MG63 (cell line): ENCODE results near the gene IGSF8. TPM values are rescaled to one million over a fixed set of nuclear protein-coding genes. Genes with fewer than 3 reads are reported as not detected.
"Not testable (repeated sequence)": the region's sequence is repeated elsewhere in the genome, so short reads cannot be mapped to it uniquely, and the experiment has no call there.

Experiments
- DNase-seq: peaks from one replicate; pipeline ENCODE4 v3.0.0-alpha.2; 2020
- H3K27me3 ChIP-seq: fragments of 250-450 bp; sonication (Bioruptor Pico); 2 replicates; pipeline ENCODE4 v1.5.1; 2020; ENCODE audit warnings: mild to moderate bottlenecking, moderate library complexity
- H3K36me3 ChIP-seq: fragments of 250-450 bp; sonication (Bioruptor Pico); 2 replicates; pipeline ENCODE4 v1.5.1; 2020; ENCODE audit warnings: mild to moderate bottlenecking, moderate library complexity
- H3K4me3 ChIP-seq: fragments of 250-450 bp; sonication (Bioruptor Pico); 2 replicates; pipeline ENCODE4 v1.5.1; 2020; ENCODE audit warnings: mild to moderate bottlenecking, moderate library complexity
- H3K9me3 ChIP-seq: fragments of 250-450 bp; sonication (Bioruptor Pico); 2 replicates; pipeline ENCODE4 v1.5.1; 2020; ENCODE audit warnings: mild to moderate bottlenecking, moderate library complexity
- total RNA-seq: library from RNA; depleted of rRNA; stranded (reverse); fragments of >200 nt; shearing (Covaris generic); gene quantifications from 2 replicates; pipeline ENCODE4 v1.2.3, GENCODE V29; 2014; ENCODE audit warnings: low replicate concordance

IGSF8 gene
- total RNA-seq, 1 experiment from 2014 or later = 20.2 TPM

DNA sequence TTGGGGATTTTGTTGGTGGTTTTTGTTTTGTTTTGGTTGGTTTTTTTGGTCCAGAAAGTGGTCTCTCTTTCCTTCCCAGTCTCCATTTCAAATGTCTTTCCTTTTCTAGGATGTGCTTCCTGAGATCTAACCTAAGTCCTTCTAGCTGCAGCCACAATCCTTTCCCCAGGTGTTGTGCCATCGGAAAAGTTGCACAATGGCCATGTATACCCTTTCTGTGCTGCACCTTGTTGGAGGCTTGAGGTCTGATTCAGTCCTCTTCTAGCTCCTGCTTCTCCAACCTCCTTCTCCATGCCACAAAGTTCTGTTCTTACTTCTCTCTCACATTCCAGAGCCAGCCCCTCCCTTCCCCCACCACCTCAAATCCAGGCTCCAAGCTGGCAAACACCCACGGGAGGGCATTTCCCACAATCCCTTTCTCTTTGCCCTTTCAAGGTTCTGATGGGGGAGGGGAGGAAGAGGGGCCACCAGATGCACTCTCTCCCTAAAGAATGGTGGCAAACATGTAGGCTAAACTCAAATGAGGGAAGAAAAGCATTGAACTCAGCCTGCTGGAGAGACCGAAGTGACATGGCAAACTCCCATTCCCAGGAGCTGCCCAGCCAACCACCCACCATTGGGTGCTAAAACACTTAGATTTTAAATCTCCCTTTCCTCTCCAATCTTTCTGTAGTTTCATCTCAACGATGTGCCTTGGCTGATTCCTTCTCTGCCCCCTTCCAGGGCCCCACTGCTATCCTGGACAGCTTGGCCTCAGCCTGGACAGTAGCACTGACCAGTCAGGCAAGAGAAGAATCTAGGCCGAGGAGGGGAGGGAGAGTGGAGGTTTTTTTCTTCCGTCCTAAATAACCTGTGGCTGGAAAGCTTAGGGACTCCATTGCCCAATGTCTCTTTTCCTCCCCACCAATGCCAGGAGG lies 31.3 kb downstream of the IGSF8 start:
- Histone ChIP-seq H3K4me3 (no peak overlapping the region), H3K36me3 (no peaks in the 10 kb centered on the region), H3K27me3 (peaks cover 4% of the 10 kb centered on the region), H3K9me3 (no peaks in the 10 kb centered on the region)
- no peak for DNase-seq

DNA sequence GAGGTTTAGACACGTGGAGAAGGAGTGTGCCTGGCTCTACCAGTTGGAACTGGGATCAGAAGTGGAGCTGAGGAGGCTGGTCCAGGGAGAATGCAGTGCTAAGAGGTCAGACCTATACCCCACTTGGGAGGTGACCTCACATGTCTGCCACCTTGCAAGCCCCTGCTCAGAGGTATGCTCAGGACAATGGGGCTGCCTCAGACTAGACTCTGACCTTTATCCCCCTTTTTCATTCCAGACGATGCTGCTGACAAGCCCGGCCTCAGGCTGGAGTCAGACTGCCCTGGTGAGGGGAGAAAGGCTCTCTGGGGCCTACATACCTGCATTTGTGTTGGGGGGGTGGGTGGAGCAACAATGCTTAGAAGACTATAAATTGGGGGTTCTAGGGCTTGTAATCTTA lies 33.7 kb downstream of the IGSF8 start:
- DNase-seq = no peak
- no peaks in the 10 kb centered on the region for H3K9me3 ChIP-seq
- no peak overlapping the region for H3K4me3 ChIP-seq
- H3K36me3 ChIP-seq = no peaks in the 10 kb centered on the region
- peaks cover 5% of the 10 kb centered on the region for H3K27me3 ChIP-seq

DNA sequence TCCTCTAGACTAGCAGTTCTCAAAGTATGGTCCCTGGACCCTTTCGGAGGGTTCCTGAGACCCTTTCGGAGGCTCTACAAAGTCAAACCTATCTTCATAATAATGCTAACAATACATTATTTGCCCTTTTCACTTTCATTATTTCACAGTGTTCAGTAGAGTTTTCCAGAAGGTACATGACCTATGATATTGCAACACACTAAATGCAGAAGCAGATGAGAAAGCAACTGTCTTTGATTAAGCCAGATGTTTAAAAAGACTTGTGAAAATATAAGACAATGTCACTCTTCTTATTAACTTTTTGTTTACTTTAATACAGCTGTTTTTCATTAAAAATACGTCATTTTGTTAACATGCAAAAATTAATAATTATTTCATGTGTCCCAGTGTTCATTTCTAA lies 34.3 kb downstream of the IGSF8 start:
- DNase-seq = no peak
- H3K27me3 ChIP-seq = peaks cover 4% of the 10 kb centered on the region; the same call in 1 of the 2 replicates
- H3K9me3 ChIP-seq = no peaks in the 10 kb centered on the region
- no peaks in the 10 kb centered on the region for H3K36me3 ChIP-seq
- no peak overlapping the region for H3K4me3 ChIP-seq

DNA sequence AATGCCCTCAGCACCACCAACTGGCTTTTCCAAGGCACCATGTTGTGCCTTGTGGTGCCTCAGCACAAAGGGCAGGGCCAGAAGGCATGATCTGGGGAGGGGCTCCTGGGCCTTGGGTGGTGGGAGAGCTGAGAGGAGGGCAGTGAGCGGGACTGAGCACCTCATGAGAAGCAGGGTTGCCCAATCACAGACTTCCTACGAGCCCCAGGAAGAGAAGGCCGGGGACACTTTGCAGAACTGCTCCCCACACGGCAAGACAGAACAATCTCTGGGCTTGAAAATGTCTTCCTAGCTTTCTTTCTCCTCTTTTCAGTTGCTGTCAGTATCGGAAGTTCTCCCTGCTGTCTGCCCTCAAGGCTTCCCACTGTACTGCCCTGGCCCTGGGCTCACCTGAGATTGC lies 35.2 kb downstream of the IGSF8 start:
- DNase-seq = no peak
- H3K36me3 ChIP-seq = no peaks in the 10 kb centered on the region
- no peak overlapping the region for H3K4me3 ChIP-seq
- H3K9me3 ChIP-seq = no peaks in the 10 kb centered on the region
- H3K27me3 ChIP-seq = peaks cover 4% of the 10 kb centered on the region; the same call in 1 of the 2 replicates

DNA sequence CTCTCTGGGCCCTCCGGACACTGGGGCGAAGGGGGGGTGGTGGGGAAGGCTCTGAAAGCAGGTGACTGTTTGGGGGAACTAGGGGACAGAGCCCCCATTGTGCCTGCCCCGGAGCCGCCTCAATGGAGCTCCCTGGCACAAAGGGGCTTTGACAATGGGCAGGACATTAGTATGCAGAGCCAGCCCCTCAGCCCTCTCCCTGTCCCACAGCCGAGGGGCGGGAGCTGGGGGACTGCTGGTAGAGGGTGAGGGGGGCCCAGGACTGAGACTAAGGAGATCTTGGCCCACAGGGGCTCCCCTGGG lies 36.2 kb downstream of the IGSF8 start:
- Histone ChIP-seq H3K4me3 (no peak overlapping the region), H3K9me3 (no peaks in the 10 kb centered on the region), H3K27me3 (peaks cover 8% of the 10 kb centered on the region; the same call in 1 of the 2 replicates), H3K36me3 (no peaks in the 10 kb centered on the region)
- no peak for DNase-seq

DNA sequence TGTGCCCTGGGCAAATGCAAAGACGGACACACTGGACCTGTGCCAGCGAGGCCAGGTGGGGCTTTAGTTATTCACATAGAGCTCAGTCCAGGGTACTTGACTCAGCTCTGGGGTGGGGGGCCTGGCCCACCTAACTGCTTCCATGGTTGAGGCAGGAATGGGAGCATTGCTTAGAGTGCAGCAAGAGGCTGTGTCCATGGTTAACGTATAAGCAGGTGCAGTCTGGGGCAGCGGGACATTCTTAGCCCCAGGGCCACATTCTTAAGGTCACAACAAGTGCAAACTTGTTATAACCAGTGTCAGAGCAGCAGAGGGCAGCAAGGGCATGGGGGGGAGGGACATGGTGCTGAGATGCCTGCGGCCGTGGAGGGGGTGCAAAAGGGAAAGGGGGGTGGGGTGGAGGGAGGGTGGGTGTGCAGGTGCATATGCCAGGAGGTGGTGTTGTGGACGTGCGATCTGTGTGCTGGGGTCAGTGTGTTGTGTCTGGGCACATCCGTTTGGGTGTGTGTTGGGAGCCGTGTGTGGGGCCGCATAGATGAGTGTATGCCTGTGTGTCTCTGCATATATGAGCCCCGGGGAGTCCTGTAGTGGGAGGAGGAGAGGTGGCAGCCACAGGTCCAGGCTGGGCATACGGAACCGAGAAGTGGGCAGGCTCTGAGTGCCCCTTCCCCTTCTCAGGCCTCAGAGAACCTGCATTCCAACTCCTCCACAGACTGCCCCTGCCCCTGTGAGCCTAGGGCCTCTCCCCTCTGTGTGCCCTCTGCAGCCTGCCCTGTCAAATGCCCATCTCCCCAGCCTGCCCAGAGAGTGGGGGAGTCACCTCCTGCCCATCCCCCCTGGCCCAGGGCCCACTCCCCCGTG lies 36.8 kb downstream of the IGSF8 start:
- peaks cover 10% of the 10 kb centered on the region; the same call in 1 of the 2 replicates for H3K27me3 ChIP-seq
- no peak for DNase-seq
- H3K36me3 ChIP-seq = no peaks in the 10 kb centered on the region

DNA sequence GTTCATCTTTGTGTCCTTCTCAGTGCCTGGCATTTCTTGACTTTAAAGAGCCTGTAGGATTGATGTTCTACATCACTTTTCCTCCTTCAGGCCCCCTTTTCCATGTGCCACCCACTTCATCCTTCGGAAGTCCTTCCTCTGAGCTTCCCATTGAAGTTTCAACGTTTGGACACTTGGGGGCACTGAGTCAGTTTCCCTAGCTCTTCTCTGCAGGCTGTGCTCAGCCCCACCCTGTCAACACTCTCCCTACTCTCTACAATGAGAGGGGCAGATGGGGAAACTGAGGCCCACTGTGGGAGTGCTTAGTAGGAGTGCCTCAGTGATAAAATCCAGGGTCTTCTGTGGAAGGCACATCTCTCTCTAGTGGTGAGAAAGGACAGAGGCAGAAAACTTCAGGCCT lies 40.3 kb downstream of the IGSF8 start:
- no peak overlapping the region for H3K4me3 ChIP-seq
- H3K9me3 ChIP-seq = no peaks in the 10 kb centered on the region
- DNase-seq = no peak
- H3K27me3 ChIP-seq = peaks cover 23% of the 10 kb centered on the region
- no peaks in the 10 kb centered on the region for H3K36me3 ChIP-seq

More for the DNA sequence above, 36.8 kb downstream of the IGSF8 start:
- H3K9me3 ChIP-seq = no peaks in the 10 kb centered on the region
- no peak overlapping the region for H3K4me3 ChIP-seq

DNA sequence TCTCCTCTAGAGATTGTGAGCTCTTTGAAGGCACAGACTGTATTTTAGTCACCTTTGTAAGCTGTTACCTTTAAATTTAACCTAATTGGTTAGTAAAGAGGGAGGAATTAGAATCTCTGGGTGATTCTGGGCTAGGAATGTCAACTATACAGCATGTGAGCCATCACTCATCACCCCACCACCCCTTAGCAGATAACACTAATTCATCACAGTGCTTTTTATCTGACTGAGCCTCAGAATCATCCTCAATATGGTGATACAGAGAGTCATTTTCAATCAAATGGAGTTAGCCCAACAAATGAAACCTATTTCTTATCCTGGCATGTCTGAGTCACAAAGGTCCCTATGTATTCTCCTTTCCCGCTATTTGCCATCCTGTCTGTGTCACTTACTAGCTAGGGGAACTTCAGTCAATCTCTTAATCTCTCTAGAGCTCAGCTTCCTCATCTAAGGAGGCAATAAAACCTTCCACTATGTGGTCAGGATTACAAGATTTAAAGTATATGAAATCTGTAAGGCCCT lies 41.7 kb downstream of the IGSF8 start:
- Histone ChIP-seq H3K4me3 (no peak overlapping the region), H3K27me3 (peaks cover 31% of the 10 kb centered on the region), H3K36me3 (no peaks in the 10 kb centered on the region), H3K9me3 (no peaks in the 10 kb centered on the region)
- DNase-seq = no peak

DNA sequence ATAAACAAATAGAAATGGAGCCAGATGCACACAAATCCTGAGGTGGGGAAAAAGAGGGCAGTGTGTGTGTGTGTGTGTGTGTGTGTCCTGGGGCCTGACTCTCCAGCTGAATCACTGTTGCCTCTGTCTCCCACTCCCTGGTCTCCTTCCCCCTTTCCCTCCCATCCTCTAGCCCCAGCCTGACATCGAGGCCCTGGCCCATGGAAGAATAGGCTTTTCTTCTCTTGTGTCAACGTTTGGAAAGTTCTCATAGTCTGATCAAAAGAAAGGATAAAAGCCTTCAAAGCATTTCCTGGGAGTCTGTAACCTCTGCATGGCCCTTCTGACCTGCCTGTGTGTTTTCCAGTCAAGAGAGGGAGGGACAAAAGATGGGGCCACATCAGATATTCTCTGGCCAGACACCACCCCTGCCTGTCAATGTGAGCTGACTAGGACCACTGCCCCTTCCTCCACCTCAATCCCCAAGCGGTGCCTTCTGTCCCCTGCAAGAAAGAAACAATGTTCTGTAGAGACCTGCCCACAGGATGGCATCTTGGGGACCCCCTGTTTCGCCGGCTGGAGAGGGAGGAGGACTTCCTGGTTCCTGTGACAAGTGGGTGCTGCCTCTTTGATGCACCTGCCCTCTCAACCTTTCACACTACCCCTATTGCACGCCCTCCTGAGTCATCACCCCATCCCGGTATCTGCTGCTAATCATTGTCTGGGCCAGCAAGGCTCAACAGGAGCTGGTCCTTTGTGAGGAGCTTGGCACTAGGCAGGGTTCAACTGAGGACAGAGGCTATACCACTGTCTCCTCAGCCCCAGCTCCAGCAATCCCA lies 44.7 kb downstream of the IGSF8 start:
- H3K4me3 ChIP-seq = no peak overlapping the region
- DNase-seq = no peak
- H3K36me3 ChIP-seq = no peaks in the 10 kb centered on the region
- H3K27me3 ChIP-seq = peaks cover 29% of the 10 kb centered on the region
- no peaks in the 10 kb centered on the region for H3K9me3 ChIP-seq

DNA sequence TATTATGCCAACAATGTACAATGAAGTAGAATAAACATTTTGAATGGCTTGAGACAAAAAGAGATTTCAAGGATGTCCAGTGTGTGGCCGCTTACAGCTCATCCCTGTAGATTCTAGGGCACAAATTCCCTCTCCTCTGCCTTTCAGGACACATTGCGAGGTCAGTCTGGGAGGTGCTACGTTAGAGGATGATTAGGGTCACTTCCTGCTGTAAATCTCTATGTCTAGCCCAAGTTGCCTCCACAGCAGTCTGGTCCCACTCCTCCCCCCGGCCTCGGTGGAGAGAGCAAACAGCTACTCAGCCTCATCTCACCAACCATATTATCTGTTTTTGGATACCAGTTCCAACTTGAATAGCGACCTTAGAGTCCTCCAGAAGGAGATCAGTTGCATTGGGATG lies 45.5 kb downstream of the IGSF8 start:
- H3K9me3 ChIP-seq = no peaks in the 10 kb centered on the region
- H3K4me3 ChIP-seq = no peak overlapping the region
- H3K36me3 ChIP-seq = no peaks in the 10 kb centered on the region
- peaks cover 29% of the 10 kb centered on the region for H3K27me3 ChIP-seq
- DNase-seq = no peak

DNA sequence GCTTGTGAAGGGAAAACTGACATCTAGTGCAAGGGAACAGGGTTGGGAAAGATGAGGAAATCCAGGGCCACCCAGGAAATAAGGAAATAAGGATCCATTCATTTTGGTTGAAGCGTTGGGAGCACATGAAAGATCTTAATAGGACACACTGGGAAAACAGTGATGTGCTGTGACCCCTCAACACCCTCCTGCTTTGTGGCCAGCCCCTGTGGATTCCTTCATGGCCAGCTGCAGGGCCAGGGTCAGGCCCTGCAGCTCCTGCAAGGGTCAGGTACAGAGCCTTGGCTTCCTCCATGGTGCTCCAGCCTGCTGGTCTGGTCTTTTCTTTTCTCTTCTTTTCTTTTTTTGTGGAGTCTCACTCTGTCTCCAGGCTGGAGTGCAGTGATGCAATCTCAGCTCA lies 47.8 kb downstream of the IGSF8 start:
- H3K27me3 ChIP-seq = peaks cover 19% of the 10 kb centered on the region
- no peak overlapping the region for H3K4me3 ChIP-seq
- no peaks in the 10 kb centered on the region for H3K36me3 ChIP-seq
- DNase-seq = no peak
- H3K9me3 ChIP-seq = no peaks in the 10 kb centered on the region

DNA sequence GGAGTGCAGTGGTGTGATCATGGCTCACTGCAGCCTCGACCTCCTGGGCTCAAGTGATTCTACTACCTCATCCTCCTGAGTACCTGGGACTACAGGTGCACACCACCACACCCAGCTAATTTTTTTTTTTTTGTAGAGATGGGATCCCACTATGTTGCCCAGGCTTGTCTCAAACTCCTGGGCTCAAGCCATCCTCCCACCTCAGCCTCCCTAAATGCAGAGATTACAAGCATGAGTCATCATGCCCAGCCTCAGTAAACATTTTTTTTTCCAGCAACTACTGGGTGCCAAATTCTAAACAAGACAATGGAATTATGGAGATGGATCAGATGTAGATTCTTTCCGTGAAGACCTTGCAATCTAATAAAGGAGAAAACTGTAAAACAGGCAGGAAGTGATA lies 48.2 kb downstream of the IGSF8 start:
- not testable (repeated sequence) for H3K4me3 ChIP-seq, H3K9me3 ChIP-seq, H3K36me3 ChIP-seq
- DNase-seq = peak; percentile 17
- peaks cover 19% of the 10 kb centered on the region for H3K27me3 ChIP-seq

DNA sequence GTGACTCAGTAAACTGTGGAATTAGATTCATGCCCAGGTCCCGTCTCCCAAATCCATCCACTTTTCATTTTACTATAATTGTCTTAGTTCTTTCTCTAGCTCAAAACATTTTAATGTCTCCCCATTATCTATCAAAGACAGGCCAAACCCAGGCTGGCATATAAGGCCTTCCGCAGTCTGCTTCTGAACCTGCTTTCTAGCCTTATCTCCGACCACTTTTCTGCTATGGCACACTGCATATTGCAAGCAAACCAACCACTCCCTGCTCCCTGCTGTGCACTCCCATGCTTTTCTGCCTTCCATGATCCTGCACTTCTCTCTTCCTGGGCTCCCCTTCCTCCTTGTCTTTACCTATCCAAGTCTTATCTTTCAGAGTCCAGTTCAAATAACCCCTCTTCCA lies 49.3 kb downstream of the IGSF8 start:
- Histone ChIP-seq H3K4me3 (no peak overlapping the region), H3K9me3 (no peaks in the 10 kb centered on the region), H3K36me3 (no peaks in the 10 kb centered on the region), H3K27me3 (peaks cover 26% of the 10 kb centered on the region)
- no peak for DNase-seq

DNA sequence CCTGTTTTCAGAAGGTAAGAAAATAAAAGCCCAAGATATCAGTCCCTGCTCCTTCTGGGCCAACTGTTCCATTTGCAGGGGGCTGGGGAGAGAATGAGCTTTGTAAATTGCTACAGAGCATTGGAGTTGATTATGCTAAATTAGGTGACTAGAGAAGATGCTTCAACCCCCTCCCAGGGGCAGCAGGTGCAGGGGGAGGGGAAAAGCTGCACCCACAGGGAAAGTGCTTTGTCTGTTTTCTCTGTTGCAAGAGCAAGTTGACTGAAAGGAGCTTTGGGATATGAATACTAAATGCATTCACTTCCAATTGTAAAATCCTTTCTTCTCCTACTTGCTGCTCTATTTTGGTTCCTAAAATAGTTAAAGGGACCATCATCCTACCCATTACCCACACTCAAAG lies 50.1 kb downstream of the IGSF8 start:
- DNase-seq = no peak
- peaks cover 28% of the 10 kb centered on the region for H3K27me3 ChIP-seq
- H3K36me3 ChIP-seq = no peaks in the 10 kb centered on the region
- no peaks in the 10 kb centered on the region for H3K9me3 ChIP-seq
- no peak overlapping the region for H3K4me3 ChIP-seq

DNA sequence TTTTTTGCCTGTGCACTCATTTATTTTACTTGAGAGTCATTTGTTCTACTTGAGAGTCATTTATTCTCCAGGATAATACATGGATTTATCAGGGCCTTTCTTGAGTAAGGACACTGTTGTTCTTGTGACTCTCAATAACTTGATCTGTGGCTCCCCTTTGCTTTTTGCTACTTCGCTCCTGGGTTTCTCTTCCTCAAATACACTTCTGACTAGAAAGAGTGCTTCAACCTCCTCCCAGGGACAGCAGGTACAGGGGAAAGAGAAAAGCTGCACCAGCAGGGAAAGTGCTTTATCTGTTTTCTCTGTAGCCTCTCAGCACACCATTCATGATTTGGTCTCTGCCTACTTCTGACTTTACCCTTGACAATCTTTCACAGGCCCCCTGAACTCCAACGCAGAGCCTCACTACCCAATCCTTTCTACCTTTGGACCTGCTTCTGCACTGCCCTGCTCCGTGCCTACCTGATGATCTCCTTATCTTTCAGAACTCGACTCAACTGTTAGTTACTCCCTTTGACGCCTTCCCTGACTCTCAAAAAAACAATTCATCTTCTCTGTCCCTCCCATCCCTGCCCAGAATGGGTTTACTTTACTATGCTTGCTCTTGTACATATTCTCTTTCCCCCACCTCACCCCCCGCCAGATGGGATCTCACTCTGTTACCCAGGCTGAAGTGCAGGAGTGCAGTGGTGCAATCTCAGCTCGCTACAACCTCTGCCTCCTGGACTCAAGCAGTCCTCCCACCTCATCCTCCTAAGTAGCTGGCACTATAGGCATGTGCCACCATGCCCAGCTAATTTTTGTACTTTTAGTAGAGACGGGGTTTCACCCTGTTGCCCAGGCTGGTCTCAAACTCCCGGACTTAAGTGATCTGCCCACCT lies 51.1 kb downstream of the IGSF8 start:
- Histone ChIP-seq H3K4me3 (no peak overlapping the region), H3K27me3 (peaks cover 24% of the 10 kb centered on the region), H3K9me3 (no peaks in the 10 kb centered on the region), H3K36me3 (no peaks in the 10 kb centered on the region)
- no peak for DNase-seq
